Hepatocyte (in vitro differentiated cells): ENCODE results near the gene KIF9. TPM values are rescaled to one million over a fixed set of nuclear protein-coding genes. Genes with fewer than 3 reads are reported as not detected.
A peak's percentile ranks its signal among the peaks of the same experiment; 100 is the strongest.

Experiments
- DNase-seq: peaks from one replicate; pipeline ENCODE4 v3.0.0-alpha.2; 2016; ENCODE audit warnings: low spot score
- H2AFZ ChIP-seq: fragments of 200-600 bp; sonication (generic); 2 replicates; pipeline ENCODE4 v1.6.0; 2016; ENCODE audit warnings: antibody characterized with exemption, mild to moderate bottlenecking
- H3K27ac ChIP-seq: fragments of 200-600 bp; sonication (generic); 2 replicates; pipeline ENCODE4 v1.5.1; 2016; ENCODE audit warnings: mild to moderate bottlenecking
- H3K27me3 ChIP-seq: fragments of 200-600 bp; sonication (generic); 2 replicates; pipeline ENCODE4 v1.6.1; 2016
- H3K36me3 ChIP-seq: fragments of 200-600 bp; sonication (generic); replicated peaks from 2 replicates; pipeline ENCODE4 v1.5.1; 2016; ENCODE audit warnings: low read depth; ENCODE audit not compliant: insufficient read depth
- H3K4me1 ChIP-seq: fragments of 200-600 bp; sonication (generic); 2 replicates; pipeline ENCODE4 v1.5.1; 2016; ENCODE audit warnings: mild to moderate bottlenecking, moderate library complexity; ENCODE audit not compliant: insufficient read depth
- H3K4me2 ChIP-seq: fragments of 200-600 bp; sonication (generic); 2 replicates; pipeline ENCODE4 v1.6.0; 2016
- H3K4me3 ChIP-seq: fragments of 200-600 bp; sonication (generic); 2 replicates; pipeline ENCODE4 v1.5.1; 2016; ENCODE audit warnings: mild to moderate bottlenecking
- H3K79me2 ChIP-seq: fragments of 200-600 bp; sonication (generic); 2 replicates; pipeline ENCODE4 v1.6.0; 2017; ENCODE audit warnings: mild to moderate bottlenecking
- H3K9me2 ChIP-seq: fragments of 200-600 bp; sonication (generic); replicated peaks from 2 replicates; pipeline ENCODE4 v1.6.0; 2017; ENCODE audit warnings: mild to moderate bottlenecking; ENCODE audit not compliant: insufficient read depth
- H3K9me3 ChIP-seq: fragments of 200-600 bp; sonication (generic); 2 replicates; pipeline ENCODE4 v1.5.1; 2016; ENCODE audit warnings: low read depth, mild to moderate bottlenecking
- H4K20me1 ChIP-seq: fragments of 200-600 bp; sonication (generic); 2 replicates; pipeline ENCODE4 v1.6.0; 2016; ENCODE audit warnings: mild to moderate bottlenecking; ENCODE audit not compliant: insufficient read depth, poor library complexity, severe bottlenecking
- EZH2 ChIP-seq: fragments of 200-600 bp; sonication (generic); IDR thresholded peaks from 2 replicates; pipeline ENCODE4 v1.6.1; 2016; ENCODE audit warnings: antibody characterized with exemption, mild to moderate bottlenecking, borderline replicate concordance
- EZH2phosphoT487 ChIP-seq: fragments of 200-600 bp; sonication (generic); IDR thresholded peaks from one replicate; pipeline ENCODE4 v1.6.1; 2018; ENCODE audit warnings: antibody characterized with exemption, mild to moderate bottlenecking, low read depth, moderate library complexity; ENCODE audit not compliant: unreplicated experiment, severe bottlenecking
- WGBS: methylation state at CpG from one replicate; pipeline ENCODE4 v1.1.6; 2016; ENCODE audit warnings: low lambda C conversion rate; ENCODE audit errors: missing lambda C conversion rate; 5-methylcytosine and 5-hydroxymethylcytosine counted together
- polyA plus RNA-seq: library from polyadenylated mRNA; unstranded; fragments of >200 nt; fragmentation: Nextera tagmentation; extraction: Ambion mirVana; gene quantifications from 2 replicates; pipeline ENCODE4 v1.2.1, GENCODE V29; 2016
- total RNA-seq: library from RNA; depleted of rRNA; stranded (reverse); fragments of >200 nt; gene quantifications from 2 replicates; pipeline ENCODE4 v1.2.3, GENCODE V29; 2014
- TF ChIP-seq, protein P1 (sequence below): fragments of 200-600 bp; sonication (generic); IDR thresholded peaks from 2 replicates; pipeline ENCODE4 v1.5.1; 2016; ENCODE audit warnings: antibody characterized with exemption, mild to moderate bottlenecking; ENCODE audit not compliant: poor library complexity

The KIF9 gene
- total and polyA plus RNA-seq, 2 experiments from 2014 or later: 4.2 to 5.3 TPM

GRCh38 chr3:47283193-47283537, 566 bp upstream of the KIF9 start:
- peak overlapping the region; percentile 62 for H2AFZ ChIP-seq
- TF ChIP-seq, protein P1, sequence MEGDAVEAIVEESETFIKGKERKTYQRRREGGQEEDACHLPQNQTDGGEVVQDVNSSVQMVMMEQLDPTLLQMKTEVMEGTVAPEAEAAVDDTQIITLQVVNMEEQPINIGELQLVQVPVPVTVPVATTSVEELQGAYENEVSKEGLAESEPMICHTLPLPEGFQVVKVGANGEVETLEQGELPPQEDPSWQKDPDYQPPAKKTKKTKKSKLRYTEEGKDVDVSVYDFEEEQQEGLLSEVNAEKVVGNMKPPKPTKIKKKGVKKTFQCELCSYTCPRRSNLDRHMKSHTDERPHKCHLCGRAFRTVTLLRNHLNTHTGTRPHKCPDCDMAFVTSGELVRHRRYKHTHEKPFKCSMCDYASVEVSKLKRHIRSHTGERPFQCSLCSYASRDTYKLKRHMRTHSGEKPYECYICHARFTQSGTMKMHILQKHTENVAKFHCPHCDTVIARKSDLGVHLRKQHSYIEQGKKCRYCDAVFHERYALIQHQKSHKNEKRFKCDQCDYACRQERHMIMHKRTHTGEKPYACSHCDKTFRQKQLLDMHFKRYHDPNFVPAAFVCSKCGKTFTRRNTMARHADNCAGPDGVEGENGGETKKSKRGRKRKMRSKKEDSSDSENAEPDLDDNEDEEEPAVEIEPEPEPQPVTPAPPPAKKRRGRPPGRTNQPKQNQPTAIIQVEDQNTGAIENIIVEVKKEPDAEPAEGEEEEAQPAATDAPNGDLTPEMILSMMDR: no peak
- TF ChIP-seq EZH2phosphoT487: no peak
- no peak for TF ChIP-seq EZH2

GRCh38 chr3:47280519-47280918, 2.1 kb downstream of the KIF9 start:
- Histone ChIP-seq H3K4me3 (no peak overlapping the region), H3K9me3 (no peaks in the 10 kb centered on the region), H3K4me2 (no peak overlapping the region), H3K79me2 (peaks cover 31% of the 10 kb centered on the region), H3K9me2 (no peaks in the 10 kb centered on the region), H4K20me1 (no peaks in the 10 kb centered on the region), H3K36me3 (no peaks in the 10 kb centered on the region), H3K4me1 (peaks cover 12% of the 10 kb centered on the region), H2AFZ (no peak overlapping the region), H3K27me3 (no peaks in the 10 kb centered on the region), H3K27ac (no peak overlapping the region)
- TF ChIP-seq EZH2phosphoT487 (no peak), EZH2 (no peak)
- TF ChIP-seq, protein P1: no peak
- 95% methylated on average over 5 of the region's 5 CpGs for WGBS
- no peak for DNase-seq

More at GRCh38 chr3:47283193-47283537, 566 bp upstream of the KIF9 start:
- DNase-seq: no peak
- Histone ChIP-seq H3K9me2 (no peaks in the 10 kb centered on the region), H3K9me3 (no peaks in the 10 kb centered on the region), H4K20me1 (no peaks in the 10 kb centered on the region), H3K4me2 (peak overlapping the region; percentile 83), H3K79me2 (peaks cover 56% of the 10 kb centered on the region), H3K36me3 (no peaks in the 10 kb centered on the region), H3K27ac (peak overlapping the region; percentile 96), H3K4me1 (peaks cover 12% of the 10 kb centered on the region), H3K27me3 (no peaks in the 10 kb centered on the region), H3K4me3 (peak overlapping the region; percentile 35)
- WGBS: 0% methylated on average over 4 of the region's 10 CpGs

- TF ChIP-seq EZH2phosphoT487: no peak
- TF ChIP-seq EZH2: no peak
- TF ChIP-seq, protein P1: no peak
Measured at GRCh38 chr3:47276558-47276957, 6.0 kb downstream of the KIF9 start.

DNA sequence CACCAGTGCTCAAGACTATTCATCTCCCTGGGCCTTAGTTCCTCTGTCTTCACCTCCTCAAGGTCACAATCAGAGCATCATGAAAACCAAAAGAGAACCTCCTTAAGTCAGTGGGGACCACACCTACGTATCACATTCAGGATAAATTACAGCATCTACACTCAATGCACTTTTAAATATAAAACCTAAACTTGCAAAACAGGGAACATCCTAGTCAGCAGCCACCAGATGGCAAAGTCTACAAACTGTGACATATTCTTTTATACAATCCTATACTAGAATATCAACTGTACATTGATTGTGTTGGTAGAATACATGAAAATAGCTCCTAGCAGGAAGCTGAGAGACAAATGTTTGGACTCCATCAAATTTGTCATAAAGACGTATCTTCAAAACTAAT, 7.9 kb downstream of the KIF9 start:
- 95% methylated on average over 2 of the region's 2 CpGs for WGBS

More at GRCh38 chr3:47276558-47276957, 6.0 kb downstream of the KIF9 start:
- Histone ChIP-seq H3K27me3 (no peaks in the 10 kb centered on the region), H3K9me3 (no peaks in the 10 kb centered on the region), H3K4me1 (peaks cover 4% of the 10 kb centered on the region), H3K36me3 (no peaks in the 10 kb centered on the region), H3K27ac (no peak overlapping the region), H4K20me1 (no peaks in the 10 kb centered on the region), H3K4me2 (no peak overlapping the region), H3K79me2 (peaks cover 8% of the 10 kb centered on the region), H3K9me2 (no peaks in the 10 kb centered on the region), H2AFZ (no peak overlapping the region), H3K4me3 (no peak overlapping the region)
- WGBS: 87% methylated on average over 4 of the region's 4 CpGs
- DNase-seq: no peak

More for the DNA sequence above, 7.9 kb downstream of the KIF9 start:
- Histone ChIP-seq H3K27ac (no peak overlapping the region), H3K36me3 (no peaks in the 10 kb centered on the region), H3K4me1 (no peaks in the 10 kb centered on the region), H3K79me2 (no peaks in the 10 kb centered on the region), H3K27me3 (no peaks in the 10 kb centered on the region), H3K4me2 (no peak overlapping the region), H3K9me3 (no peaks in the 10 kb centered on the region), H3K4me3 (no peak overlapping the region), H4K20me1 (no peaks in the 10 kb centered on the region), H3K9me2 (no peaks in the 10 kb centered on the region), H2AFZ (no peak overlapping the region)
- TF ChIP-seq EZH2phosphoT487: no peak
- no peak for TF ChIP-seq EZH2
- TF ChIP-seq, protein P1: no peak
- DNase-seq: no peak
